PC-3 (cell line): ENCODE data around the gene GFRA1. TPM values are rescaled to one million over a fixed set of nuclear protein-coding genes. Genes with fewer than 3 reads are reported as not detected.

Experiments used
- ATAC-seq: fragments of 200-7000 bp; cut with Tn5 transposase; 2 replicates; pipeline ENCODE4 v1.9.1; 2020; ENCODE audit warnings: mild to moderate bottlenecking, moderate library complexity
- BruUV-seq: library from RNA; stranded (reverse); fragments of 400-500 nt; replicated peaks from 2 replicates; lab custom pipeline; 2021; lab: Mats Ljungman, UMichigan
- CTCF ChIA-PET: fragments of 300-600 bp; sonication (Branson Sonifier 250); formaldehyde crosslinking; loops from one replicate; lab custom pipeline; 2022; ENCODE audit warnings: antibody characterized with exemption; lab: Charles Lee
- POLR2A ChIA-PET: fragments of 300-600 bp; sonication (Branson Sonifier 250); formaldehyde crosslinking; loops from one replicate; lab custom pipeline; 2022; ENCODE audit warnings: antibody characterized with exemption; ENCODE audit not compliant: unreplicated experiment; lab: Charles Lee
- DNase-seq: peaks from one replicate; pipeline ENCODE4 v3.0.0-alpha.2; 2015
- H2AFZ ChIP-seq: fragments of 300-600 bp; sonication (generic); 2 replicates; pipeline ENCODE4 v1.6.0; 2016; ENCODE audit warnings: antibody characterized with exemption, low read length
- H3F3A ChIP-seq: fragments of 300-600 bp; sonication (generic); one replicate; pipeline ENCODE4 v1.6.0; 2017; ENCODE audit warnings: antibody characterized with exemption, low read length, control low read depth, mild to moderate bottlenecking; ENCODE audit not compliant: unreplicated experiment
- H3K27ac ChIP-seq: fragments of 300-600 bp; sonication (generic); 2 replicates; pipeline ENCODE4 v1.5.1; 2016; ENCODE audit warnings: mild to moderate bottlenecking, low read length
- H3K27me3 ChIP-seq: fragments of 300-600 bp; sonication (generic); 2 replicates; pipeline ENCODE4 v1.6.1; 2016; ENCODE audit warnings: low read length, mixed read lengths
- H3K36me3 ChIP-seq: fragments of 300-600 bp; sonication (generic); 2 replicates; pipeline ENCODE4 v1.6.1; 2016; ENCODE audit warnings: low read depth, mixed run types, low read length, mixed read lengths
- H3K4me1 ChIP-seq: fragments of 300-600 bp; sonication (generic); 2 replicates; pipeline ENCODE4 v1.5.1; 2016; ENCODE audit warnings: low read length; ENCODE audit not compliant: insufficient read depth
- H3K4me2 ChIP-seq: fragments of 300-600 bp; sonication (generic); 2 replicates; pipeline ENCODE4 v1.6.0; 2016; ENCODE audit warnings: low read length
- H3K4me3 ChIP-seq: fragments of 300-600 bp; sonication (generic); 2 replicates; pipeline ENCODE4 v1.5.1; 2016; ENCODE audit warnings: mild to moderate bottlenecking, low read length, mixed read lengths
- H3K79me2 ChIP-seq: fragments of 300-600 bp; sonication (generic); 2 replicates; pipeline ENCODE4 v1.6.1; 2017; ENCODE audit warnings: low read length, mixed read lengths
- H3K9ac ChIP-seq: fragments of 300-600 bp; sonication (generic); 2 replicates; pipeline ENCODE4 v1.6.0; 2016; ENCODE audit warnings: mild to moderate bottlenecking, low read length
- H3K9me2 ChIP-seq: fragments of 300-600 bp; sonication (generic); replicated peaks from 2 replicates; pipeline ENCODE4 v1.6.1; 2016; ENCODE audit warnings: mixed run types, low read length, mixed read lengths
- H3K9me3 ChIP-seq: fragments of 300-600 bp; sonication (generic); 2 replicates; pipeline ENCODE4 v1.6.1; 2016; ENCODE audit warnings: low read length, mixed read lengths
- H4K20me1 ChIP-seq: fragments of 300-600 bp; sonication (generic); 2 replicates; pipeline ENCODE4 v1.6.1; 2016; ENCODE audit warnings: low read length, mixed read lengths
- CTCF ChIP-seq: fragments of 300-600 bp; sonication (generic); conservative IDR thresholded peaks from 2 replicates; pipeline ENCODE4 v1.5.1; 2017; ENCODE audit warnings: antibody characterized with exemption, low read depth, mild to moderate bottlenecking, low read length
- EZH2 ChIP-seq: fragments of 300-600 bp; sonication (generic); IDR thresholded peaks from one replicate; pipeline ENCODE4 v1.6.1; 2017; ENCODE audit warnings: antibody characterized with exemption, mild to moderate bottlenecking, low read length; ENCODE audit not compliant: unreplicated experiment
- EZH2phosphoT487 ChIP-seq: fragments of 300-600 bp; sonication (generic); IDR thresholded peaks from 2 replicates; pipeline ENCODE4 v1.6.1; 2018; ENCODE audit warnings: mild to moderate bottlenecking, antibody characterized with exemption, low read length, borderline replicate concordance
- intact Hi-C: fragments of 100-400 bp; cut with micrococcal nuclease; formaldehyde crosslinking; loops from 2 replicates; pipeline ENCODE4 v1.9.0; 2023
- total RNA-seq: library from RNA; depleted of rRNA; stranded (reverse); fragments of >200 nt; gene quantifications from 2 replicates; pipeline ENCODE4 v1.2.3, GENCODE V29; 2014

GFRA1 gene
- total RNA-seq, 1 experiment from 2014 or later, result not detected

GRCh38 chr10:116178086-116178605 is 94.9 kb downstream of the GFRA1 start:
- peaks cover 4% of the 10 kb centered on the region; the same call in 1 of the 2 replicates for H3K27me3 ChIP-seq
- no peaks in the 10 kb centered on the region for H3K9me2 ChIP-seq
- H3K9me3 ChIP-seq, result no peaks in the 10 kb centered on the region
- no peaks in the 10 kb centered on the region for H3K36me3 ChIP-seq
- POLR2A ChIA-PET, result no interaction called here
- ATAC-seq (no peak), DNase-seq (no peak)
- no TSS peak for BruUV-seq
- H3K4me2 ChIP-seq, result no peak overlapping the region
- no peaks in the 10 kb centered on the region for H3K79me2 ChIP-seq
- intact Hi-C loops, result no loop called here
- H3F3A ChIP-seq, result no peaks in the 10 kb centered on the region
- no peak for TF ChIP-seq CTCF
- TF ChIP-seq EZH2phosphoT487, result no peak
- no peak for TF ChIP-seq EZH2
- H2AFZ ChIP-seq, result no peak overlapping the region
- no peaks in the 10 kb centered on the region for H3K4me1 ChIP-seq
- CTCF ChIA-PET, result no interaction called here
- no peak overlapping the region for H3K9ac ChIP-seq
- no peaks in the 10 kb centered on the region for H4K20me1 ChIP-seq
- no peak overlapping the region for H3K27ac ChIP-seq
- no peak overlapping the region for H3K4me3 ChIP-seq

- no peak overlapping the region for H3K27ac ChIP-seq
- no peaks in the 10 kb centered on the region for H3K79me2 ChIP-seq
- H3K4me2 ChIP-seq, result no peak overlapping the region
- H3K9me3 ChIP-seq, result no peaks in the 10 kb centered on the region
- H3K4me3 ChIP-seq, result no peak overlapping the region
- no peak for ATAC-seq
- ChIA-PET CTCF (no interaction called here), POLR2A (no interaction called here)
- intact Hi-C loops, result no loop called here
- H3K9ac ChIP-seq, result no peak overlapping the region
- TF ChIP-seq CTCF (no peak), EZH2 (no peak), EZH2phosphoT487 (no peak)
- no peaks in the 10 kb centered on the region for H3K4me1 ChIP-seq
- no peak for DNase-seq
- no peaks in the 10 kb centered on the region for H3K36me3 ChIP-seq
- peaks cover 4% of the 10 kb centered on the region; the same call in 1 of the 2 replicates for H3K27me3 ChIP-seq
- H2AFZ ChIP-seq, result no peak overlapping the region
- no peaks in the 10 kb centered on the region for H3F3A ChIP-seq
- no TSS peak for BruUV-seq
- H3K9me2 ChIP-seq, result no peaks in the 10 kb centered on the region
- no peaks in the 10 kb centered on the region for H4K20me1 ChIP-seq
Measured at GRCh38 chr10:116175231-116175630, 97.8 kb downstream of the GFRA1 start.

GRCh38 chr10:116171505-116171904 is 101.5 kb downstream of the GFRA1 start:
- Histone ChIP-seq H3K9me2 (no peaks in the 10 kb centered on the region), H3K27ac (no peak overlapping the region), H3K36me3 (no peaks in the 10 kb centered on the region), H3K4me3 (no peak overlapping the region), H3F3A (no peaks in the 10 kb centered on the region), H3K9ac (no peak overlapping the region), H3K27me3 (peaks cover 4% of the 10 kb centered on the region; the same call in 1 of the 2 replicates), H3K9me3 (no peaks in the 10 kb centered on the region), H2AFZ (no peak overlapping the region), H3K4me2 (no peak overlapping the region), H4K20me1 (no peaks in the 10 kb centered on the region), H3K4me1 (no peaks in the 10 kb centered on the region), H3K79me2 (no peaks in the 10 kb centered on the region)
- TF ChIP-seq EZH2phosphoT487, result no peak
- TF ChIP-seq CTCF, result no peak
- no peak for TF ChIP-seq EZH2
- POLR2A ChIA-PET, result no interaction called here
- CTCF ChIA-PET, result no interaction called here
- ATAC-seq, result no peak
- no peak for DNase-seq
- intact Hi-C loops, result no loop called here
- BruUV-seq, result no TSS peak
